NCI-H1436 treated with DMSO at 0.1 percent for 48 hours (cell line): ENCODE data around the gene SLCO3A1.
"Not testable (repeated sequence)": the region's sequence is repeated elsewhere in the genome, so short reads cannot be mapped to it uniquely, and the experiment has no call there.

Experiments used
- DNase-seq: peaks from one replicate; lab custom pipeline; 2025; lab: John Stamatoyannopoulos, UW

The SLCO3A1 gene

DNA sequence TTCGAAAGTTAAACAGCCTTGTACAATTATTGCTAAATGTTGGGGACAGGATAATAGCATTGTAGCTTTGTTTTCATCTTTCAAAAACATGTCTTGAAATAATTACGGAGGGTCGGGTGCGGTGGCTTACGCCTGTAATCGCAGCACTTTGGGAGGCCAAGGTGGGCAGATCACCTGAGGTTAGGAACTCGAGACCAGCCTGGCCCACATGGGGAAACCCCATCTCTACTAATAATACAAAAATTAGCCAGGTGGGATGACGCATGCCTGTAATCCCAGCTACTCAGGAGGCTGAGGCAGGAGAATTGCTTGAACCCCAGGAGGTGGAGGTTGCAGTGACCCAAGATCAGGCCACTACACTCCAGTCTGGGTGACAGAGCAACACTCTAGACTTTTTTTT lies 216.7 kb downstream of the SLCO3A1 start:
- DNase-seq = not testable (repeated sequence)

GRCh38 chr15:92071045-92071634 lies 217.6 kb downstream of the SLCO3A1 start:
- DNase-seq = no peak

DNA sequence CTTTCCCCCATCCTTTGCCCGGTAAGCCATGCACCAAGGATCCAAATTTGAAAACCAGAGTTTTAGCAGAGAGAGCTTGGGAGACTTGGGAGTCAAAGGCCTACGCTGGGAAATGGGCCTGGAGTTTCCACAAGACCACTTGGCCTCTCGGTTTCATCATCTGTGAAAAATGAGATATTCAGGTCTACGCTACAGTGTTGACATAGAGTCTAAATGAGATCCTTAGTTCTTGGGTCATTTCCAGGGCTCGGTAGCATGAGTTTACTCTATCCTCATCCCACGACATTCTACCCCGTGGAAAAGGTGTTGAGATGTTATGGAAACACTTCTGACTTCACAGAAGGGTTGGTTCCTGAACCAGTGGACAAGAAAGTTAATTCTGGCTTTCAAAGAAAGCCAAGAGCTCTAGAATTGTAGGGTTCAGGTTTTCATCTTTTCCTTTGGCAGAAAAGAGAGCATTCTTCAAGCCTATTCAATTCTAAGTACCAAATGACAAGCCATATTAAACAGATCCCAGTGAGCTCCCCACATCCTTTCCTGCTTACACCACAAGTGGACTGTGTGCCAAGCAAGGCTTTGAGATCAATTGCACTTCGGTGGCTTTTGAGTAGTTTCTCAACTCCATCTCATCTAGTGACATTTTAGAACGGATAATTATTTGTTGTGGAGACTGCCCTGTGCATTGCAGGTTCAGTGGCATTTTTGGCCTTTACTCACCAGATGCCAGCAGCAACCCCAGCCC lies 219.7 kb downstream of the SLCO3A1 start:
- no peak for DNase-seq

DNA sequence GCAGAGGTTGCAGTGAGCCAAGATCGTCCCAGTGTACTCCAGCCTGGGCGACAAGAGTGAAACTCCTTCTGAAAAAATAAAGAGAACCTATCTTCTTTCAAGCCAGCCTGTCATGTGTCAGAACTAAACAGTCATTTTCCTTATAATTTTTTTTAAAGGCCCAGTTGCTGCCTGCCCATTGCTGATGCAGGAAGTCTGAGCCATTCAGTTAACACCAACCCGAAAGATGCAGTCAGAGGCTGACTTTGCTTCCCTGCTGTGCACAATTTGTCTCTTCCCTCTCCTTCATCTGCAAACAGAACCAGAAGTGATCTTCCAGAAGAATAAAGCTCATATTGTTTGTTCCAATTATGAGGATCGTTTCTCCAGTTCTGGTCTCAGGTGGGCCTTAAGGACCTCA lies 220.6 kb downstream of the SLCO3A1 start:
- DNase-seq = no peak

- DNase-seq = no peak
These were observed 221.1 kb downstream of the SLCO3A1 start for GRCh38 chr15:92074646-92075045.

GRCh38 chr15:92075764-92076163 lies 222.3 kb downstream of the SLCO3A1 start:
- no peak for DNase-seq

DNA sequence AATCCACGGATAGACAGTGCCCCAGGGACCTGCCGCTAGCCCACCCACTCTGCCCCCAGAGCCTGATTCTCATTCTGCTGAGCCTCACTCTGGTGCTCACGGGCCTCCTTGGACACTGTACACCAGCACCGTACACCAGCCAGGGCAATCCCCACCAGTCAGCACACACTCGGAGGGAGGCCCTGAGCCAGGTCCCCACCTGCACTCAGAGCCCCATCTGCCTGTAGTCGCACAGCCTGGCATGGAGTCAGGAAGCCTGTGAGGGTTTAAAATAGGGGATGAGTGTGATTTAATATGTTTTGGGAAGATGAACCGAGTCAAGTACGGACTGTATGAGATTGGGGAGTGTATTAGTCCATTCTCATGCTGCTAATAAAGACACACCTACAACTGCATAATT lies 223.0 kb downstream of the SLCO3A1 start:
- no peak for DNase-seq

- DNase-seq = no peak
These were observed 224.0 kb downstream of the SLCO3A1 start for GRCh38 chr15:92077353-92078085.

DNA sequence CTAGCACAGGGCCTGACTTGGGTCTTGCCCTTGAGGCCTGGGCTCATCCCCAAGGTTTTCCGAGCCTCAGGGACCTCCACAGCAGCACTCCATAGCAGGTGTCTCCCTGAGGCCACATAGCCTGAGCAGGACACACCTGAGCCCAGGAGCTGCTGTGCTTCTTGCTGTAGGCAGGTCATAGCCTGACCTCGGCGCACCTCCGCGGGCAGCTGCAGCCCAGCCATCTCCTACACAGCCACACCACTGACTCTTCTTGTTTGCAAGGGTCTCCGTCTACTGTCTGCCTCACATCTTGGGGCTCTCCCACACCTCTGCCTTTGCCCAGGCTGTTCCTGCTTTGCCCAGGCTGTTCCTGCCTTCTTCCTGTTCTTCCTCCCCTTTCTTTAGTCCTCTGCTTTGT lies 224.8 kb downstream of the SLCO3A1 start:
- DNase-seq = no peak

GRCh38 chr15:92079047-92079446 lies 225.5 kb downstream of the SLCO3A1 start:
- no peak for DNase-seq

GRCh38 chr15:92079647-92080255 lies 226.2 kb downstream of the SLCO3A1 start:
- no peak for DNase-seq

DNA sequence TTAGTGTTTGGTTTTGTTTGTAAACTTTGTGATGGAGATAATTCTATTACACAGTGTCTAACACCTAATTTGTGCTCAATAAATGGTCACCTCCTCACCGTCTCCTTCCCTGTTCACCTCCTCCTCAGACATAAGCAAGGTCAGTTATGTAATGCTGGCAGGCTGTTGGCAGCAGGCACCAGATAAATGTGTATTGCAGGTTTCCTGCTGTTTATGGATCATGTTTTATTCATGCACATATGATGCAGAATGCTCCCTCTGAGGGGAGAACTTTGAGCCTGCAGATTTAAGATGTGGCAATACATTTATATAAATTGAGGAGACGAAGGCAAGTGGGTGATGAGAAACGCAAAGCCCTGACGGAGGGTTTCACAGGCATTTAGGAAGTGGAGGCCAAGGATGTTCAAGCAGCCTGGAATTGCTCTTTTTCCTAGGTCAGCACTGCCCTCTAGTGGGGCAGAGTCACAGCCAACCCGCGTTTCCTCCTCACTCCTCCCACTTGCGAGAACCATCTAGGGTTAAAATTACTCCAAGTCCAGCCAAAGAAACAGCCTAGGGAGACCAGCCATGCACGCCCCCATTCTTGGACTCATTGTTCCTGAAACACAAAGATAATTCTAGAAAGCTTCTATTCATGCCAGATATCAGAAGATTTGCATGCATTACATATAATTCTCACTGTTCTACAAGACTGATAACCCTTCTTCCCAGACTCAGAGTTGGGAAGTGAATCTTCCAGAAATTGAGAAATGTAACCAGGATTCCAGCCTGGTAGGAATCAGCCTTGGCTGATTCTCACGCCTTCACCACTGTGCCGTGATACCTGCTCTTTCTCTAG lies 228.7 kb downstream of the SLCO3A1 start:
- no peak for DNase-seq

- DNase-seq = no peak
These were observed 229.7 kb downstream of the SLCO3A1 start for GRCh38 chr15:92083190-92083589.

- no peak for DNase-seq
These were observed 233.7 kb downstream of the SLCO3A1 start for GRCh38 chr15:92087211-92087610.

- no peak for DNase-seq
These were observed 237.7 kb downstream of the SLCO3A1 start for GRCh38 chr15:92091155-92091734.

GRCh38 chr15:92092289-92093105 lies 239.0 kb downstream of the SLCO3A1 start:
- DNase-seq = no peak

GRCh38 chr15:92095693-92096092 lies 242.2 kb downstream of the SLCO3A1 start:
- DNase-seq = no peak

DNA sequence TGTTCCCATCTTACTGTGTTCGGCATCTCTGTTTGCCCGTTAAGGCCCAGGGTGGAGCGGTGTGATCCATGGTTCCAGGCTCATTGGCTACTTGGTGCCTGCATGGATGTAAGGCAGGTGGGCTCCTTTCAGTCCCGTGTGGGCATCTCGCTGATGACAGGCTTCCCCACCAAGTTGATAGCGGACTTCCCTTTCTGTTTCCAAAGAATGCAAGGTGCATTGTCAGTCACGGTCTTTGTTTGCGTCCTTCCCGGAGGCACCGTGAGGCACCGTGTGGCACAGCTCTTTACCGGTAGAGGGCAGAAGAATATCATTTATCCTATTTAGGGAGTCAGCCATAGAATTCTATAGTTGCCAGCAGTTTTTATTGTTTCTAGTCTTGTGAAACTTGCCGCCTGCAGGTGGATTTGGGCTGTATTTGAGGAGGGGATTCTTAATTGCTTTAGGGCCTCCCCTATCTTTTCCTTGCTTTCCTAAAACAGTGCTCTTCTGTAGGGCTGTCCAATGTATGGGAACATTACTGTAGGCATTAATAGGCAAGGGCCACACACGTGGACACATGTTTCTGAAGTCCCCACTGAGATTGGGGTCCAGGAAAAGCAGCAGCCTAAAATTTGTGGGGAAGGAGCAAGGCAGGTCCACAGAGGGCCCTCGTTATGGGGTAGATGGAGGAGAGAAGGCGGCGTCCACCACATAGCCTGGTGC lies 244.1 kb downstream of the SLCO3A1 start:
- DNase-seq = no peak

GRCh38 chr15:92098869-92099268 lies 245.4 kb downstream of the SLCO3A1 start:
- DNase-seq = no peak

GRCh38 chr15:92100301-92100700 lies 246.8 kb downstream of the SLCO3A1 start:
- DNase-seq = no peak
